ENCODE measurements around the gene MS4A5. TPM values are rescaled to one million over a fixed set of nuclear protein-coding genes. Genes with fewer than 3 reads are reported as not detected.

The MS4A5 gene
- total RNA-seq = not detected

GRCh38 chr11:60429272-60429671 is at the start of gene MS4A5:
TSS of gene MS4A5 (plus strand) at chr11:60429572. CDS start at chr11:60429675, 103 bp downstream.
- Mint-ChIP-seq H3K4me1 (no peaks in the 10 kb centered on the region), H3K9me3 (no peaks in the 10 kb centered on the region), H3K27me3 (peaks cover 37% of the 10 kb centered on the region), H3K27ac (no peak within 1 kb of the TSS), H3K36me3 (ENCODE audit: low read depth) (no peaks in the 10 kb centered on the region), H3K4me3 (no peak within 1 kb of the TSS)
- no peak for ATAC-seq (replicated peaks)

DNA sequence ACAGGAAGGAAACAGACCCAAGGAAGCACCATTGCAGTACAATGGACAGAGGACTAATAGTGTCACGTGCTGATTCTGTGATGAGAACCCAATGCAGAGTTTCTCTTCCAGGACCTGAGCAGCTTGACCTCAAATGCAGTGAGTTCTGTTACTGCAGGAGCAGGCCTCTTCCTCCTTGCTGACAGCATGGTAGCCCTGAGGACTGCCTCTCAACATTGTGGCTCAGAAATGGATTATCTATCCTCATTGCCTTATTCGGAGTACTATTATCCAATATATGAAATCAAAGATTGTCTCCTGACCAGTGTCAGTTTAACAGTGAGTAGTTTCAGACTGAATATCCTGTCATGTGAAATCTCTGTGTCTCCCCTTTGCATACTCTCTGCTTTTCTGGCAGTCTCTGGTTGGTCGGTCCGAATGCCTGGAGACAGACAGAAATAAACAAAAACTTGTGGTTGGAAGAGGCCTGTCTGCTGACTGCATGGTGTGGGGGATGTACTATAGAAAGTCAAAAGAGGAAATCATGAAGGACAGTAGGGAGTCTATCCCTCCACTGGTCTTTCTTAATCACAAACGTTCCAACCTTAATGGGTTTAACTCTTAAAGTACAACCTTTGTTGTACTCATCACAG is 40.0 kb upstream of the MS4A5 start:
- no peaks in the 10 kb centered on the region for H3K9me3 Mint-ChIP-seq
- no peak for ATAC-seq (replicated peaks)
- H3K36me3 Mint-ChIP-seq (ENCODE audit: low read depth) = no peaks in the 10 kb centered on the region
- H3K27me3 Mint-ChIP-seq = peaks cover 18% of the 10 kb centered on the region
- H3K4me1 Mint-ChIP-seq = no peaks in the 10 kb centered on the region
- no peak overlapping the region for H3K4me3 Mint-ChIP-seq
- H3K27ac Mint-ChIP-seq = no peak overlapping the region

GRCh38 chr11:60390419-60390818 is 39.0 kb upstream of the MS4A5 start:
- Mint-ChIP-seq H3K9me3 (no peaks in the 10 kb centered on the region), H3K27ac (no peak overlapping the region), H3K4me3 (no peak overlapping the region), H3K27me3 (peaks cover 14% of the 10 kb centered on the region), H3K4me1 (no peaks in the 10 kb centered on the region), H3K36me3 (ENCODE audit: low read depth) (no peaks in the 10 kb centered on the region)
- ATAC-seq (replicated peaks) = no peak

DNA sequence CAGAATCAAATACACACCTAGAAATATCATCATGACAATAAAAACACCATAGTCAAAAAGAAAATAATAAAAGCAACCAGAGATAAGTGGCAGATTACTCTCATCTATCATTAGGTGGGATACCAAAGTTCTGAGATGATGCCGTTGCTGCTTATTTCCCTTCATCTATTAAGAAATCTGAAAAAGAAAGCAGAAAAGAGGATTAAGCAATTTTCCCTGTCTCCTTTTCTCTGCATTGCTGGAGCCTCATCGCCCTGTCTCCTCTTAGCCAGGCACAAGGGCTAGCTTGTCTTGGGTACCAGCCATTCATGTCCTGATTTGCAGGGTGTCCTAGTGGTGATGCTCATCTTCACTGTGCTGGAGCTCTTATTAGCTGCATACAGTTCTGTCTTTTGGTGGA is 37.0 kb upstream of the MS4A5 start:
- Mint-ChIP-seq H3K36me3 (ENCODE audit: low read depth) (no peaks in the 10 kb centered on the region), H3K4me3 (no peak overlapping the region), H3K4me1 (no peaks in the 10 kb centered on the region), H3K27me3 (peaks cover 14% of the 10 kb centered on the region), H3K27ac (no peak overlapping the region), H3K9me3 (no peaks in the 10 kb centered on the region)
- no peak for ATAC-seq (replicated peaks)

GRCh38 chr11:60393016-60393415 is 36.4 kb upstream of the MS4A5 start:
- peaks cover 18% of the 10 kb centered on the region for H3K27me3 Mint-ChIP-seq
- H3K4me3 Mint-ChIP-seq = no peak overlapping the region
- ATAC-seq (replicated peaks) = no peak
- H3K27ac Mint-ChIP-seq = no peak overlapping the region
- no peaks in the 10 kb centered on the region for H3K36me3 Mint-ChIP-seq (ENCODE audit: low read depth)
- H3K4me1 Mint-ChIP-seq = no peaks in the 10 kb centered on the region
- no peaks in the 10 kb centered on the region for H3K9me3 Mint-ChIP-seq

DNA sequence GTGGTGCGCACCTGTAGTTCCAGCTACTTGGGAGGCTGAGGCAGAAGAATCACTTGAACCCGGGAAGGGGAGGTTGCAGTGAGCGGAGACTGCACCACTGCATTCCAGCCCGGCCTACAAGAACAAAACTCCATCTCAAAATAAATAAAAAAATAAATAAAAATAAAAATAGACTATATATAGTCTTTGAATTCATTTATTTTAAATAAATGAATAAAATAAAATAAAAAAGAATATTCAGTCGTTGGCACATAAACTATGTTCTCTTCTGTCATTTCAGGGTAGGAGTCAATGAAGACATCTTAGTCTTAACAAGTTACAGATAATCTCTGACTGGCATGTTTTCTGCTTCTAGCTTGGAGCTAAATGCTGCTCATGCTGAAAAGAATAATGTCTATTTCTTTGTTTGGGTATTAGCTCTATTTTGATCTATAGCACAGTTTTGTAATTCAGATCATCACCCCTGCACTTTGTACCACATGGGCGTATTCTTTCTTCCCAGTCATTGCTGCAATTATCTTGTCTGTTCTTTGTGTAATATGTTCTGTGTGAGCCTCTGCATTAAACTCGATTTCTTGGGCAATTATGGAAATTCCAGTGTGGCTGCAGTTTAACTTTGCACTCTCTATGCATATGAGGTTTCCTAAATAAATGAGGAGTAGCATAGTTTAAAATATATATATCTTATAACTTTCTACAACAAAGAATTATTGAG is 34.5 kb upstream of the MS4A5 start:
- Mint-ChIP-seq H3K4me3 (no peak overlapping the region), H3K4me1 (no peaks in the 10 kb centered on the region), H3K36me3 (ENCODE audit: low read depth) (no peaks in the 10 kb centered on the region), H3K27me3 (peaks cover 10% of the 10 kb centered on the region), H3K27ac (no peak overlapping the region), H3K9me3 (no peaks in the 10 kb centered on the region)
- no peak for ATAC-seq (replicated peaks)

DNA sequence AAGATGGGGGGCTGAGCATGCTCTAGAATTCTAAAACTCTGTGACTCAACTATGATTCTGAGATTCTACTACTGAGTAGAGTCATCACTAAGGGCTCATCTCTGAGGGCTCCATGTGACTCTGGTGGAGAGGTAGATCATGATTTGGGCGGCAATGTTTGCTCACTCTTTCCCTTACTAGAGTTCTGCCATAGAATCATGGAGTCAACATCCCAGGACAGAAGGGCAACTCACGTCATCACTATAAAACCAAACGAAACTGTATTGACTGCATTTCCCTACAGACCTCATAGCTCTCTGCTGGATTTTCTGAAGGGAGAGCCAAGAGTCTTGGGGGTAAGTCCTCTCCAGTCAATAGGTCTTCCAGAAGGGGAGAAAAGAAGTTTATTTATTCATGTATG is 33.0 kb upstream of the MS4A5 start, which contains the start of gene MS4A14:
TSS of gene MS4A14 (plus strand) at position 78 of the 400 bp plus-strand sequence. CDS start at position 198, 120 bp downstream.
- Mint-ChIP-seq H3K9me3 (no peaks in the 10 kb centered on the region), H3K4me1 (no peaks in the 10 kb centered on the region), H3K27ac (no peak within 1 kb of the TSS), H3K27me3 (peaks cover 10% of the 10 kb centered on the region), H3K4me3 (no peak within 1 kb of the TSS), H3K36me3 (ENCODE audit: low read depth) (no peaks in the 10 kb centered on the region)
- peak; percentile 66 for ATAC-seq (replicated peaks)

- peaks cover 14% of the 10 kb centered on the region for H3K27me3 Mint-ChIP-seq
- ATAC-seq (replicated peaks) = no peak
- no peaks in the 10 kb centered on the region for H3K9me3 Mint-ChIP-seq
- H3K27ac Mint-ChIP-seq = no peak overlapping the region
- H3K4me1 Mint-ChIP-seq = no peaks in the 10 kb centered on the region
- H3K36me3 Mint-ChIP-seq (ENCODE audit: low read depth) = no peaks in the 10 kb centered on the region
- no peak overlapping the region for H3K4me3 Mint-ChIP-seq
Measured at GRCh38 chr11:60396799-60397198, 32.6 kb upstream of the MS4A5 start.

- Mint-ChIP-seq H3K4me1 (no peaks in the 10 kb centered on the region), H3K36me3 (ENCODE audit: low read depth) (no peaks in the 10 kb centered on the region)
Measured at GRCh38 chr11:60420015-60420414, 9.4 kb upstream of the MS4A5 start.

GRCh38 chr11:60422609-60423008 is 6.8 kb upstream of the MS4A5 start:
- H3K9me3 Mint-ChIP-seq = no peaks in the 10 kb centered on the region
- peaks cover 38% of the 10 kb centered on the region for H3K27me3 Mint-ChIP-seq
- H3K27ac Mint-ChIP-seq = no peak overlapping the region
- ATAC-seq (replicated peaks) = no peak
- H3K36me3 Mint-ChIP-seq (ENCODE audit: low read depth) = no peaks in the 10 kb centered on the region
- H3K4me1 Mint-ChIP-seq = no peaks in the 10 kb centered on the region
- no peak overlapping the region for H3K4me3 Mint-ChIP-seq

More at GRCh38 chr11:60420015-60420414, 9.4 kb upstream of the MS4A5 start:
- no peak for ATAC-seq (replicated peaks)
- H3K4me3 Mint-ChIP-seq = no peak overlapping the region
- no peak overlapping the region for H3K27ac Mint-ChIP-seq
- peaks cover 43% of the 10 kb centered on the region for H3K27me3 Mint-ChIP-seq
- H3K9me3 Mint-ChIP-seq = no peaks in the 10 kb centered on the region

- Mint-ChIP-seq H3K9me3 (no peaks in the 10 kb centered on the region), H3K27me3 (peaks cover 36% of the 10 kb centered on the region), H3K4me1 (no peaks in the 10 kb centered on the region), H3K4me3 (no peak overlapping the region), H3K27ac (no peak overlapping the region), H3K36me3 (ENCODE audit: low read depth) (no peaks in the 10 kb centered on the region)
- no peak for ATAC-seq (replicated peaks)
Measured at GRCh38 chr11:60428517-60428916, 855 bp upstream of the MS4A5 start.

- no peak overlapping the region for H3K4me3 Mint-ChIP-seq
- ATAC-seq (replicated peaks) = no peak
- H3K27me3 Mint-ChIP-seq = peaks cover 23% of the 10 kb centered on the region
- H3K4me1 Mint-ChIP-seq = no peaks in the 10 kb centered on the region
- H3K27ac Mint-ChIP-seq = no peak overlapping the region
- H3K36me3 Mint-ChIP-seq (ENCODE audit: low read depth) = no peaks in the 10 kb centered on the region
- no peaks in the 10 kb centered on the region for H3K9me3 Mint-ChIP-seq
Measured at GRCh38 chr11:60431251-60431650, 1.9 kb downstream of the MS4A5 start.

- no peaks in the 10 kb centered on the region for H3K4me1 Mint-ChIP-seq
- no peaks in the 10 kb centered on the region for H3K9me3 Mint-ChIP-seq
- no peak overlapping the region for H3K4me3 Mint-ChIP-seq
- no peak for ATAC-seq (replicated peaks)
- H3K36me3 Mint-ChIP-seq (ENCODE audit: low read depth) = no peaks in the 10 kb centered on the region
- peaks cover 16% of the 10 kb centered on the region for H3K27me3 Mint-ChIP-seq
- H3K27ac Mint-ChIP-seq = no peak overlapping the region
Measured at GRCh38 chr11:60433401-60433800, 4.0 kb downstream of the MS4A5 start.

- Mint-ChIP-seq H3K4me3 (peak overlapping the region; percentile 59), H3K9me3 (no peaks in the 10 kb centered on the region)
Measured at GRCh38 chr11:60447070-60447469, 17.7 kb downstream of the MS4A5 start.

DNA sequence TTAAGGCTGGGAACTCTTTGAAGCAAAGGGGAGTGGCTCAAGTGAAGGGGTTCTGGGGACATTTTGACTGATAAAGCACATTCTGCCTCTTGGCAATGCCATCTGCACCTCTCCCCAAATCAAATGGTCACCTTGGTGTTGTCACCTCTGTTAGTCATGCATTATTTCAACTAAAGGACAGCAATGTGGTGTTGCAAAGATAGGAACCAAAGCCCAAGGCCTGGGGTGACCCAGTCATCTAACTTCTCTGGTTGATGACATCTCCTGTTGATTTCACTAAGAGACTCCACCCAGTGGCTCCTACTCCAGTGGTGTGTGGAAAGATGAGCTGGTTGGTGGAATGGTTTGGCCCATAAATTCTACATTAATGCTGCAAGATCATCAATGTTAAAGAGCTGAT is 18.5 kb downstream of the MS4A5 start:
- Mint-ChIP-seq H3K9me3 (no peaks in the 10 kb centered on the region), H3K36me3 (ENCODE audit: low read depth) (no peaks in the 10 kb centered on the region), H3K4me1 (peaks cover 10% of the 10 kb centered on the region), H3K4me3 (no peak overlapping the region), H3K27ac (no peak overlapping the region), H3K27me3 (no peaks in the 10 kb centered on the region)
- no peak for ATAC-seq (replicated peaks)

More at GRCh38 chr11:60447070-60447469, 17.7 kb downstream of the MS4A5 start:
- Mint-ChIP-seq H3K4me1 (peaks cover 10% of the 10 kb centered on the region), H3K36me3 (ENCODE audit: low read depth) (no peaks in the 10 kb centered on the region), H3K27me3 (no peaks in the 10 kb centered on the region), H3K27ac (peak overlapping the region; percentile 77)
- ATAC-seq (replicated peaks) = no peak
